Liver (tissue), 10 donors: ENCODE results near the gene RNASEH2A. TPM values are rescaled to one million over a fixed set of nuclear protein-coding genes. Genes with fewer than 3 reads are reported as not detected.

Experiments
- DNase-seq: peaks from one replicate; pipeline ENCODE4 v3.0.0-alpha.2; 2017; ENCODE audit warnings: low spot score
- H3K27ac ChIP-seq, 2 donors: one replicate each; pipeline ENCODE4 v1.7.0; 2013; ENCODE audit warnings: inconsistent platforms in 2 of 2, low read length in 2 of 2, control low read depth in 1 of 2, low read depth in 1 of 2, mild to moderate bottlenecking in 1 of 2
- H3K27me3 ChIP-seq, 4 donors: one replicate each; pipeline versions ENCODE4 v1.6.1 to v1.7.0; 2013; ENCODE audit warnings: low read length in 3 of 4, inconsistent platforms in 1 of 4, mild to moderate bottlenecking in 1 of 4, moderate library complexity in 1 of 4; ENCODE audit not compliant: control insufficient read depth in 4 of 4, insufficient read depth in 4 of 4
- H3K36me3 ChIP-seq, 4 donors: one replicate each; pipeline versions ENCODE4 v1.6.1 to v1.7.0; 2013; ENCODE audit warnings: low read length in 3 of 4, mild to moderate bottlenecking in 3 of 4, low read depth in 1 of 4, moderate library complexity in 1 of 4; ENCODE audit not compliant: control insufficient read depth in 4 of 4, insufficient read depth in 3 of 4
- H3K4me1 ChIP-seq, 4 donors: one replicate each; pipeline versions ENCODE4 v1.6.1 to v1.7.0; 2013; ENCODE audit warnings: low read length in 3 of 4, mild to moderate bottlenecking in 3 of 4, moderate library complexity in 1 of 4; ENCODE audit not compliant: control insufficient read depth in 4 of 4, insufficient read depth in 4 of 4
- H3K4me3 ChIP-seq, 3 donors: one replicate each; pipeline versions ENCODE4 v1.6.1 to v1.7.0; 2013; ENCODE audit warnings: low read length in 3 of 3, control low read depth in 1 of 3, low read depth in 1 of 3, mild to moderate bottlenecking in 1 of 3
- H3K9ac ChIP-seq, 2 donors: one replicate each; pipeline ENCODE4 v1.7.0; 2013; ENCODE audit warnings: low read length in 2 of 2, mild to moderate bottlenecking in 2 of 2, moderate library complexity in 2 of 2, control low read depth in 1 of 2, low read depth in 1 of 2
- H3K9me3 ChIP-seq, 4 donors: one replicate each; pipeline versions ENCODE4 v1.6.1 to v1.7.0; 2013; ENCODE audit warnings: low read length in 3 of 4; ENCODE audit not compliant: control insufficient read depth in 4 of 4
- REST ChIP-seq: IDR thresholded peaks from 2 replicates; pipeline ENCODE4 v1.6.1; 2016; ENCODE audit warnings: antibody characterized with exemption, mild to moderate bottlenecking
- YY1 ChIP-seq: IDR thresholded peaks from 2 replicates; pipeline ENCODE4 v1.6.1; 2016; ENCODE audit warnings: antibody characterized with exemption, mild to moderate bottlenecking
- WGBS: extraction: QIAGEN DNeasy Blood & Tissue Kit; methylation state at CpG from one replicate; pipeline ENCODE4 v1.1.7; 2013; 5-methylcytosine and 5-hydroxymethylcytosine counted together
- polyA plus RNA-seq, 2 donors: library from polyadenylated mRNA; stranded (reverse) in 1 of 2; unstranded in 1 of 2; fragments of 200-250 nt in 1 of 2; fragments of >200 nt in 1 of 2; fragmentation: Nextera tagmentation in 1 of 2; extraction: Ambion mirVana in 1 of 2; gene quantifications; one replicate each; pipeline versions ENCODE4 v1.2.1 to v1.2.3, GENCODE V29; 2013 to 2015
- small RNA-seq: library from RNA; depleted of rRNA; stranded (forward); fragments of <200 nt; gene quantifications from one replicate; pipeline ENCODE3, GENCODE V24; 2014
- total RNA-seq, 2 donors: library from RNA; depleted of rRNA; stranded (reverse); fragments of >200 nt; gene quantifications; one replicate each; pipeline ENCODE4 v1.2.3, GENCODE V29; 2014
- donor health status: healthy.
- donor health status: healthy.
- donor health status: healthy.
- donor health status: healthy.
- donor health status: healthy.

The RNASEH2A gene
- total and polyA plus RNA-seq, 4 donors, result 1.8 to 17.5 (median 3.5) TPM

GRCh38 chr19:12859546-12859945 lies 53.2 kb downstream of the RNASEH2A start:
- H3K36me3 ChIP-seq, result no peaks in the 10 kb centered on the region
- no peaks in the 10 kb centered on the region for H3K9me3 ChIP-seq
- no peak for DNase-seq
- WGBS, result 56% methylated on average over 7 of the region's 7 CpGs
- H3K27ac ChIP-seq, result no peak overlapping the region
- H3K4me1 ChIP-seq, result no peaks in the 10 kb centered on the region
- H3K4me3 ChIP-seq, result no peak overlapping the region
- TF ChIP-seq REST (no peak), YY1 (no peak)
- no peak overlapping the region for H3K9ac ChIP-seq
- no peaks in the 10 kb centered on the region for H3K27me3 ChIP-seq

Small RNAs within 50 kb of the gene (small RNA-seq; reads per million reads assigned to genes)
- gene MIR5684 (not detected), gene MIR6794 (not detected)

Other genes with a start within 250 kb of the RNASEH2A start
- gene ZNF490, start 195.8 kb upstream of the RNASEH2A start, total RNA-seq, result 1 to 10 TPM; 3.5 to 6.1 TPM
- 1 to 10 TPM in 1 of 2 donors, under 1 TPM in 1; 0.93 to 1.0 TPM for gene ZNF490, start 195.8 kb upstream of the RNASEH2A start, polyA plus RNA-seq
- 10 to 100 TPM in 1 of 2 donors, 1 to 10 TPM in 1; 9.2 to 10.3 TPM for gene ZNF791, start 195.7 kb upstream of the RNASEH2A start, total RNA-seq
- gene ZNF791, start 195.7 kb upstream of the RNASEH2A start, polyA plus RNA-seq, result 1 to 10 TPM; 3.1 to 4.8 TPM
- 10 to 100 TPM; 41.3 to 42.9 TPM for gene MAN2B1, start 139.8 kb upstream of the RNASEH2A start, total RNA-seq
- gene MAN2B1, start 139.8 kb upstream of the RNASEH2A start, polyA plus RNA-seq, result 10 to 100 TPM; 23.5 to 28.9 TPM
- 1 to 10 TPM; 4.0 to 5.1 TPM for gene WDR83, start 139.8 kb upstream of the RNASEH2A start, total RNA-seq
- gene WDR83, start 139.8 kb upstream of the RNASEH2A start, polyA plus RNA-seq, result 1 to 10 TPM; 3.9 to 4.4 TPM
- gene DHPS, start 124.7 kb upstream of the RNASEH2A start, total RNA-seq, result 10 to 100 TPM; 29.1 to 53.9 TPM
- 10 to 100 TPM; 34.8 to 50.3 TPM for gene DHPS, start 124.7 kb upstream of the RNASEH2A start, polyA plus RNA-seq
- not detected for gene GNG14, start 118.6 kb upstream of the RNASEH2A start, total RNA-seq
- gene GNG14, start 118.6 kb upstream of the RNASEH2A start, polyA plus RNA-seq, result not detected
- gene FBXW9, start 110.0 kb upstream of the RNASEH2A start, total RNA-seq, result 1 to 10 TPM; 2.3 to 2.5 TPM
- 1 to 10 TPM; 3.4 to 4.0 TPM for gene FBXW9, start 110.0 kb upstream of the RNASEH2A start, polyA plus RNA-seq
- gene TNPO2, start 82.7 kb upstream of the RNASEH2A start, total RNA-seq, result 10 to 100 TPM; 19.6 to 22.2 TPM
- gene TNPO2, start 82.7 kb upstream of the RNASEH2A start, polyA plus RNA-seq, result 10 to 100 TPM in 1 of 2 donors, 1 to 10 TPM in 1; 6.3 to 12.1 TPM
- 10 to 100 TPM; 69.3 to 84.3 TPM for gene TRIR, start 71.9 kb upstream of the RNASEH2A start, total RNA-seq
- gene TRIR, start 71.9 kb upstream of the RNASEH2A start, polyA plus RNA-seq, result 100 to 1,000 TPM; 106 to 169 TPM
- gene GET3, start 69.1 kb upstream of the RNASEH2A start, total RNA-seq, result 10 to 100 TPM; 23.4 to 31.0 TPM
- 10 to 100 TPM; 22.8 to 44.1 TPM for gene GET3, start 69.1 kb upstream of the RNASEH2A start, polyA plus RNA-seq
- not detected for gene BEST2, start 54.8 kb upstream of the RNASEH2A start, total RNA-seq
- gene BEST2, start 54.8 kb upstream of the RNASEH2A start, polyA plus RNA-seq, result not detected
- 10 to 100 TPM; 11.3 to 36.4 TPM for gene HOOK2, start 31.0 kb upstream of the RNASEH2A start, total RNA-seq
- 10 to 100 TPM; 12.9 to 17.0 TPM for gene HOOK2, start 31.0 kb upstream of the RNASEH2A start, polyA plus RNA-seq
- 10 to 100 TPM; 68.6 to 79.2 TPM for gene JUNB, start 15.1 kb upstream of the RNASEH2A start, total RNA-seq
- gene JUNB, start 15.1 kb upstream of the RNASEH2A start, polyA plus RNA-seq, result 10 to 100 TPM; 32.7 to 44.6 TPM
- gene PRDX2, start 4.8 kb upstream of the RNASEH2A start, total RNA-seq, result 1,000 to 10,000 TPM in 1 of 2 donors, 100 to 1,000 TPM in 1; 222 to 1,737 TPM
- 100 to 1,000 TPM; 265 to 301 TPM for gene PRDX2, start 4.8 kb upstream of the RNASEH2A start, polyA plus RNA-seq
- gene THSD8, start 4.5 kb upstream of the RNASEH2A start, total RNA-seq, result under 1 TPM in 1 of 2 donors, not detected in 1; 0.33 TPM
- gene THSD8, start 4.5 kb upstream of the RNASEH2A start, polyA plus RNA-seq, result under 1 TPM; 0.22 to 0.35 TPM
- gene RTBDN, start 28.0 kb downstream of the RNASEH2A start, total RNA-seq, result not detected
- gene RTBDN, start 28.0 kb downstream of the RNASEH2A start, polyA plus RNA-seq, result not detected
- under 1 TPM; 0.08 to 0.19 TPM for gene MAST1, start 31.9 kb downstream of the RNASEH2A start, total RNA-seq
- gene MAST1, start 31.9 kb downstream of the RNASEH2A start, polyA plus RNA-seq, result under 1 TPM; 0.26 to 0.54 TPM
- 10 to 100 TPM; 11.9 to 13.7 TPM for gene DNASE2, start 74.9 kb downstream of the RNASEH2A start, total RNA-seq
- gene DNASE2, start 74.9 kb downstream of the RNASEH2A start, polyA plus RNA-seq, result 10 to 100 TPM; 11.3 to 18.4 TPM
- gene KLF1, start 80.6 kb downstream of the RNASEH2A start, total RNA-seq, result 100 to 1,000 TPM in 1 of 2 donors, not detected in 1; 234 TPM
- not detected for gene KLF1, start 80.6 kb downstream of the RNASEH2A start, polyA plus RNA-seq
- gene GCDH, start 84.6 kb downstream of the RNASEH2A start, total RNA-seq, result 100 to 1,000 TPM in 1 of 2 donors, 10 to 100 TPM in 1; 65.8 to 118 TPM
- 10 to 100 TPM; 68.6 to 87.7 TPM for gene GCDH, start 84.6 kb downstream of the RNASEH2A start, polyA plus RNA-seq
- under 1 TPM in 1 of 2 donors, not detected in 1; 0.42 TPM for gene SYCE2, start 112.7 kb downstream of the RNASEH2A start, total RNA-seq
- gene SYCE2, start 112.7 kb downstream of the RNASEH2A start, polyA plus RNA-seq, result under 1 TPM; 0.07 to 0.43 TPM
- 10 to 100 TPM; 29.8 to 34.0 TPM for gene FARSA, start 127.1 kb downstream of the RNASEH2A start, total RNA-seq
- 10 to 100 TPM; 34.7 to 50.1 TPM for gene FARSA, start 127.1 kb downstream of the RNASEH2A start, polyA plus RNA-seq
- 1,000 to 10,000 TPM in 1 of 2 donors, 100 to 1,000 TPM in 1; 618 to 1,316 TPM for gene CALR, start 132.0 kb downstream of the RNASEH2A start, total RNA-seq
- 1,000 to 10,000 TPM in 1 of 2 donors, 100 to 1,000 TPM in 1; 913 to 1,228 TPM for gene CALR, start 132.0 kb downstream of the RNASEH2A start, polyA plus RNA-seq
- 100 to 1,000 TPM in 1 of 2 donors, 10 to 100 TPM in 1; 42.9 to 112 TPM for gene RAD23A, start 139.3 kb downstream of the RNASEH2A start, total RNA-seq
- 10 to 100 TPM; 45.0 to 88.6 TPM for gene RAD23A, start 139.3 kb downstream of the RNASEH2A start, polyA plus RNA-seq
- gene GADD45GIP1, start 150.6 kb downstream of the RNASEH2A start, total RNA-seq, result 10 to 100 TPM in 1 of 2 donors, 1 to 10 TPM in 1; 8.4 to 22.1 TPM
- 10 to 100 TPM; 23.6 to 54.2 TPM for gene GADD45GIP1, start 150.6 kb downstream of the RNASEH2A start, polyA plus RNA-seq
- gene DAND5, start 163.0 kb downstream of the RNASEH2A start, total RNA-seq, result under 1 TPM in 1 of 2 donors, not detected in 1; 0.23 TPM
- gene DAND5, start 163.0 kb downstream of the RNASEH2A start, polyA plus RNA-seq, result not detected
- 10 to 100 TPM; 10.3 to 18.4 TPM for gene NFIX, start 188.9 kb downstream of the RNASEH2A start, total RNA-seq
- gene NFIX, start 188.9 kb downstream of the RNASEH2A start, polyA plus RNA-seq, result 10 to 100 TPM in 1 of 2 donors, 1 to 10 TPM in 1; 3.3 to 14.8 TPM